ENCODE data around the gene CDK5. TPM values are rescaled to one million over a fixed set of nuclear protein-coding genes. Genes with fewer than 3 reads are reported as not detected.
"Not testable (repeated sequence)": the region's sequence is repeated elsewhere in the genome, so short reads cannot be mapped to it uniquely, and the experiment has no call there.

CDK5 gene
- total and polyA plus RNA-seq, 10 of the 15 experiments (the other 5 are each of a cell fraction or from before 2014, with no cell fraction given) = 1.5 to 33.4 (median 21.6) TPM

DNA sequence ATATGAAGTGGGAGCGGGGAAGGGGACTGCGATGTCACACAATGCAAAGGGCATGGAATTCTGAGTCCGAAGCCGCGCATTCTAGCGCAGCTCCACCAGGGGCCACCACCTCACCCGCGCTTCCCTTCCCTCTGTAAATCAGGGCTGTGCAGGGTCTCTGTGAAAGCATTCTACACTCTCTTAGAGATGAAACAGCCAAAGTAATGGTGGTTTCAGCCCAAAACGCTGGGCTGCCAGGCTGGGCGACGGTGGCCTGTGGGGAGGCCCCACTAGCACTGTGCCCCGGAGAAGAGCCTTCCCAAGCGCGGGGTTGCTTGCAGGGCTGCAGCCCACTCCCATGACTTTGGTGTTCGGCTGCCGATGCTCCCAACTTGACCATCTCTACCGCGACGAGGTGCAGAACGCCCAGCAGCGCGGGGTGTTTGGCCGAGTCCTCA, 44.8 kb downstream of the CDK5 start:
- BruUV-seq (replicated peaks) = no TSS peak
- Histone ChIP-seq H3K9ac (ENCODE audit: control insufficient read depth, insufficient read depth, low read length) (no peak overlapping the region), H3K4me2 (ENCODE audit: control insufficient read depth, insufficient read depth) (no peak overlapping the region), H3K79me2 (ENCODE audit: control insufficient read depth, insufficient read depth, low read length) (no peaks in the 10 kb centered on the region), H3K27ac (ENCODE audit: control insufficient read depth, insufficient read depth) (no peak overlapping the region), H3K36me3 (ENCODE audit: control insufficient read depth in 2 of 2, insufficient read depth in 2 of 2, low read length in 1 of 2) (no peaks in the 10 kb centered on the region), H3K4me3 (no peak overlapping the region), H3K4me1 (ENCODE audit: control insufficient read depth, insufficient read depth, low read length) (peaks cover 6% of the 10 kb centered on the region), H3K27me3 (replicated peaks in 1 of 2; ENCODE audit: control insufficient read depth in 2 of 2, insufficient read depth in 2 of 2, low read length in 1 of 2) (no peaks in the 10 kb centered on the region; a peak in 1 of 4 replicates), H3K9me3 (replicated peaks; ENCODE audit: control insufficient read depth, insufficient read depth, low read length) (no peaks in the 10 kb centered on the region), H4K20me1 (ENCODE audit: control insufficient read depth, insufficient read depth) (no peaks in the 10 kb centered on the region), H2AFZ (ENCODE audit: control insufficient read depth, low read depth, low read length) (no peak overlapping the region)
- FAIRE-seq (no peak), DNase-seq (ENCODE audit: low read depth, low spot score) (no peak), ATAC-seq (no peak)
- ChIA-PET CTCF (interaction anchor here (1.1 kb wide), 1 partner anchor 136 kb away, joined by 3 read pairs; no protein-coding TSS in a partner anchor), SMC1A (ENCODE audit: uncharacterized antibody, unreplicated experiment) (no interaction called here), POLR2A (no interaction called here), RAD21 (ENCODE audit: unreplicated experiment) (no interaction called here)
- peak; percentile 36 to 42 (median 38); a peak in 5 of 6 replicates for TF ChIP-seq CTCF (IDR thresholded peaks at IDR 0.05 in 2 of 3, conservative IDR thresholded peaks at IDR 0.05 in 1 of 3; ENCODE audit: control insufficient read depth in 2 of 3, extremely low read depth in 1 of 3, insufficient read depth in 1 of 3, low read depth in 3 of 3, low read length in 3 of 3)
- TF ChIP-seq YY1 (IDR thresholded peaks at IDR 0.05; ENCODE audit: low read depth, low read length) = no peak
- in situ Hi-C loops (cut with MboI) (no loop called here), intact Hi-C loops (cut with micrococcal nuclease; ENCODE audit: unreplicated experiment) (loop anchor here (5.0 kb wide), 1 partner anchor 99 kb away; no protein-coding TSS in a partner anchor)
- WGBS (ENCODE audit: insufficient coverage, insufficient replicate concordance, low lambda C conversion rate, missing lambda C conversion rate) = 27% methylated on average over 22 of the region's 23 CpGs

DNA sequence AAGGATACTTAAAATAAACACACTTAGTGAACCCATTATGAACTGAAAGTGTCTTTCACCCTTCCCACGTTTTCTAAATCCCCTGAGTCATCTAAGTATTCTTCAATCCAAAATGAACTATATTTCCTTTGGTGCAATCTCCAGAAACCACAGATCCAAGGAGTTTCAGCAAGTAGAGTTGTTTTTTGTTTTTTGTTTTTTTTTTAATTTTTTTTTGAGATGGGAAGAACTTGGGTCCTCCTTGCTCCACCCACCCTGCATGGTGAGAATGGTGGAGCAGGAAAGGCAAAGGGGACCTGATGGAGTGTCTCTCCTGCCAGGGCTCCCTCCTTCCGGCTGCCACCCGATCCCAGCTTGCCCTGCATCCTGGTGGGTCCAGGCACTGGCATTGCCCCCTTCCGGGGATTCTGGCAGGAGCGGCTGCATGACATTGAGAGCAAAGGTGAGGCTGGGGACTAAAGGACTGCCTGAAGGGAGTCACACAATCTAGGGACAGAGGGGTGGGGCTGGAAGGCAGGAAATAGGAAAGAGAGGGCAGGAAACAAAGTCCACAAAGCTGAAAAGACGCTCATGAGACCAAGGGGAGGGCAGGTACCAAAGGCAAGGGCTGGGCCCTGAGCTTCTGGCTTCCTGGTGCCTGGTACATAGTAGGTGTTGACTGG, 45.5 kb downstream of the CDK5 start:
- CTCF ChIA-PET = interaction anchor here (0.7 to 1.1 kb wide), 2 partner anchors 135 to 351 kb away, joined by 3 read pairs; no protein-coding TSS in a partner anchor
- no peak overlapping the region for H3K27ac ChIP-seq (ENCODE audit: control insufficient read depth, insufficient read depth)
- no peak for DNase-seq (ENCODE audit: low read depth, low spot score)
- H3K36me3 ChIP-seq (ENCODE audit: control insufficient read depth in 2 of 2, insufficient read depth in 2 of 2, low read length in 1 of 2) = no peaks in the 10 kb centered on the region
- H3K4me2 ChIP-seq (ENCODE audit: control insufficient read depth, insufficient read depth) = no peak overlapping the region
- intact Hi-C loops (cut with micrococcal nuclease; ENCODE audit: unreplicated experiment) = loop anchor here (5.0 kb wide), 1 partner anchor 100 kb away; no protein-coding TSS in a partner anchor
- no peak for FAIRE-seq
- no TSS peak for BruUV-seq (replicated peaks)
- H3K9ac ChIP-seq (ENCODE audit: control insufficient read depth, insufficient read depth, low read length) = no peak overlapping the region
- H2AFZ ChIP-seq (ENCODE audit: control insufficient read depth, low read depth, low read length) = no peak overlapping the region
- ATAC-seq = no peak
- H3K27me3 ChIP-seq (replicated peaks in 1 of 2; ENCODE audit: control insufficient read depth in 2 of 2, insufficient read depth in 2 of 2, low read length in 1 of 2) = no peaks in the 10 kb centered on the region; a peak in 1 of 4 replicates
- H3K79me2 ChIP-seq (ENCODE audit: control insufficient read depth, insufficient read depth, low read length) = no peaks in the 10 kb centered on the region
- H3K9me3 ChIP-seq (replicated peaks; ENCODE audit: control insufficient read depth, insufficient read depth, low read length) = no peaks in the 10 kb centered on the region
- no peaks in the 10 kb centered on the region for H4K20me1 ChIP-seq (ENCODE audit: control insufficient read depth, insufficient read depth)
- POLR2A ChIA-PET = no interaction called here
- no peak overlapping the region for H3K4me3 ChIP-seq
- in situ Hi-C loops (cut with MboI) = no loop called here
- WGBS (ENCODE audit: insufficient coverage, insufficient replicate concordance, low lambda C conversion rate, missing lambda C conversion rate) = 45% methylated on average over 6 of the region's 6 CpGs
- no peak for TF ChIP-seq NBN (IDR thresholded peaks at IDR 0.05)
- H3K4me1 ChIP-seq (ENCODE audit: control insufficient read depth, insufficient read depth, low read length) = peaks cover 6% of the 10 kb centered on the region
- SMC1A ChIA-PET (ENCODE audit: uncharacterized antibody, unreplicated experiment) = no interaction called here
- RAD21 ChIA-PET (ENCODE audit: unreplicated experiment) = no interaction called here

- H3K4me1 ChIP-seq (ENCODE audit: control insufficient read depth, insufficient read depth, low read length); H3K4me2 ChIP-seq (ENCODE audit: control insufficient read depth, insufficient read depth); H3K27ac ChIP-seq (ENCODE audit: control insufficient read depth, insufficient read depth); BruUV-seq (replicated peaks); H3K27me3 ChIP-seq (replicated peaks in 1 of 2; ENCODE audit: control insufficient read depth in 2 of 2, insufficient read depth in 2 of 2, low read length in 1 of 2); H3K36me3 ChIP-seq (ENCODE audit: control insufficient read depth in 2 of 2, insufficient read depth in 2 of 2, low read length in 1 of 2); H3K9me3 ChIP-seq (replicated peaks; ENCODE audit: control insufficient read depth, insufficient read depth, low read length); ATAC-seq; H2AFZ ChIP-seq (ENCODE audit: control insufficient read depth, low read depth, low read length); in situ Hi-C loops (cut with MboI); DNase-seq (ENCODE audit: low read depth, low spot score); RAD21 ChIA-PET (ENCODE audit: unreplicated experiment); H3K79me2 ChIP-seq (ENCODE audit: control insufficient read depth, insufficient read depth, low read length); H3K4me3 ChIP-seq; H3K9ac ChIP-seq (ENCODE audit: control insufficient read depth, insufficient read depth, low read length); H4K20me1 ChIP-seq (ENCODE audit: control insufficient read depth, insufficient read depth): not testable (repeated sequence)
- WGBS (ENCODE audit: insufficient coverage, insufficient replicate concordance, low lambda C conversion rate, missing lambda C conversion rate) = 59% methylated on average over 12 of the region's 12 CpGs
- ChIA-PET SMC1A (ENCODE audit: uncharacterized antibody, unreplicated experiment) (interaction anchor here (1.1 kb wide), 1 partner anchor 28 kb away, joined by 4 read pairs; no protein-coding TSS in a partner anchor), CTCF (interaction anchor here (0.7 to 4.3 kb wide), 2 partner anchors 14 to 352 kb away, joined by 3 to 35 read pairs; partner anchors contain the start of genes ABCB8 and ATG9B), POLR2A (interaction anchor here (0.6 to 1.1 kb wide), 2 partner anchors 52 to 96 kb away, joined by 3 to 6 read pairs; no protein-coding TSS in a partner anchor)
- FAIRE-seq = peak; percentile 38
- intact Hi-C loops (cut with micrococcal nuclease; ENCODE audit: unreplicated experiment) = loop anchor here (5.0 kb wide), 1 partner anchor 101 kb away; no protein-coding TSS in a partner anchor
Observed at GRCh38 chr7:151011616-151012015, 46.1 kb downstream of the CDK5 start.
